ENCODE measurements around the gene RSPO3. TPM values are rescaled to one million over a fixed set of nuclear protein-coding genes. Genes with fewer than 3 reads are reported as not detected.

RSPO3 gene
- total and polyA plus RNA-seq, 2 of the 4 experiments (the other 2 are of a cell fraction), result not detected

DNA sequence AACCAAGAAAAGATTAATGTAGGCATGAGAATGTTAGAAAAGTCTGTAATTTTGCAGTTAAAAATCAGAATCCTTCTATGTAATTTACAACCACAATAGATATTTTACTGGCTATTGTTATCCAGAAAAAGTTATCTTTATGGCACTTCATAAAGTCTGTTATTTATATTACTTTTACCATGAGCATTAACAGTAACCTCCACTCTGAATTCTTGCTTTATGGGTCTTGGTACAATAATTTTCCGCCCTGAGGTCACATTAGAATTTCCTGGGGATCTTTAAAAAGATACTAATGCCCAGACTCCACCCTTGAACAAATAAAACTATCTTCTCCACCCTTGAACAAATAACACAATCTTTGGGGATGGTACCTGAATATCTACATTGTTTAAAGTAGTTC, 9.6 kb downstream of the RSPO3 start:
- H2BK20ac ChIP-seq (ENCODE audit: low read depth, low read length), result no peak overlapping the region
- in situ Hi-C loops (cut with MboI; ENCODE audit: low sequenced_read_pairs), result no loop called here
- no peak overlapping the region for H4K5ac ChIP-seq (ENCODE audit: low read depth, low read length)
- dilution Hi-C loops (cut with HindIII; ENCODE audit: low sequenced_read_pairs, unreplicated experiment), result no loop called here
- peaks cover 6% of the 10 kb centered on the region for H3K27me3 ChIP-seq (ENCODE audit: control insufficient read depth, insufficient read depth, low read length)
- no peak overlapping the region for H3K4ac ChIP-seq (ENCODE audit: low read depth, low read length)
- no peak overlapping the region for H2BK15ac ChIP-seq (ENCODE audit: low read depth, low read length)
- no peak overlapping the region for H4K91ac ChIP-seq (ENCODE audit: insufficient read depth, low read depth, low read length)
- no TSS peak for BruUV-seq (replicated peaks)
- H4K20me1 ChIP-seq (ENCODE audit: insufficient read depth, low read length), result no peaks in the 10 kb centered on the region
- no peak overlapping the region for H2AFZ ChIP-seq (replicated peaks; ENCODE audit: low read length, poor library complexity)
- no peak overlapping the region for H3K27ac ChIP-seq (ENCODE audit: insufficient read depth, low read length)
- ChIA-PET POLR2A (ENCODE audit: unreplicated experiment) (no interaction called here), CTCF (no interaction called here)
- no peaks in the 10 kb centered on the region for H3K9me1 ChIP-seq (ENCODE audit: insufficient read depth, low read length)
- H3K4me3 ChIP-seq (ENCODE audit: insufficient read depth, low read depth, low read length), result no peak overlapping the region
- H2BK120ac ChIP-seq (ENCODE audit: low read depth, low read length), result no peak overlapping the region
- no peak overlapping the region for H2AK5ac ChIP-seq (ENCODE audit: low read depth, low read length)
- H3K56ac ChIP-seq (ENCODE audit: extremely low read depth, insufficient read depth, low read length), result no peak overlapping the region
- no peaks in the 10 kb centered on the region for H3K9me3 ChIP-seq (ENCODE audit: control insufficient read depth, insufficient read depth, low read length)
- H3K18ac ChIP-seq (ENCODE audit: low read depth, low read length), result no peak overlapping the region
- H3K4me1 ChIP-seq (ENCODE audit: control insufficient read depth, insufficient read depth, low read length), result no peaks in the 10 kb centered on the region
- H3K79me1 ChIP-seq (ENCODE audit: low read depth in 1 of 2, low read length in 2 of 2), result no peaks in the 10 kb centered on the region
- no peak overlapping the region for H3K23ac ChIP-seq (ENCODE audit: low read depth, low read length)
- no peaks in the 10 kb centered on the region for H3K36me3 ChIP-seq (ENCODE audit: control insufficient read depth, insufficient read depth, low read length)
- no peak overlapping the region for H4K8ac ChIP-seq (ENCODE audit: low read depth in 2 of 2, low read length in 2 of 2)
- intact Hi-C loops (cut with micrococcal nuclease), result loop anchor here (10.0 kb wide), 2 partner anchors 953 to 1813 kb away; no protein-coding TSS in a partner anchor
- TF ChIP-seq, protein P1, sequence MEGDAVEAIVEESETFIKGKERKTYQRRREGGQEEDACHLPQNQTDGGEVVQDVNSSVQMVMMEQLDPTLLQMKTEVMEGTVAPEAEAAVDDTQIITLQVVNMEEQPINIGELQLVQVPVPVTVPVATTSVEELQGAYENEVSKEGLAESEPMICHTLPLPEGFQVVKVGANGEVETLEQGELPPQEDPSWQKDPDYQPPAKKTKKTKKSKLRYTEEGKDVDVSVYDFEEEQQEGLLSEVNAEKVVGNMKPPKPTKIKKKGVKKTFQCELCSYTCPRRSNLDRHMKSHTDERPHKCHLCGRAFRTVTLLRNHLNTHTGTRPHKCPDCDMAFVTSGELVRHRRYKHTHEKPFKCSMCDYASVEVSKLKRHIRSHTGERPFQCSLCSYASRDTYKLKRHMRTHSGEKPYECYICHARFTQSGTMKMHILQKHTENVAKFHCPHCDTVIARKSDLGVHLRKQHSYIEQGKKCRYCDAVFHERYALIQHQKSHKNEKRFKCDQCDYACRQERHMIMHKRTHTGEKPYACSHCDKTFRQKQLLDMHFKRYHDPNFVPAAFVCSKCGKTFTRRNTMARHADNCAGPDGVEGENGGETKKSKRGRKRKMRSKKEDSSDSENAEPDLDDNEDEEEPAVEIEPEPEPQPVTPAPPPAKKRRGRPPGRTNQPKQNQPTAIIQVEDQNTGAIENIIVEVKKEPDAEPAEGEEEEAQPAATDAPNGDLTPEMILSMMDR (conservative IDR thresholded peaks at IDR 0.05; ENCODE audit: low read depth, low read length), result no peak
- no peak for TF ChIP-seq MXI1 (IDR thresholded peaks at IDR 0.05; ENCODE audit: borderline replicate concordance, low read depth, low read length)
- no peak for TF ChIP-seq SMC3 (IDR thresholded peaks at IDR 0.05; ENCODE audit: low read depth, low read length)
- TF ChIP-seq BHLHE40 (IDR thresholded peaks at IDR 0.05; ENCODE audit: low read depth, low read length), result no peak
- TF ChIP-seq RFX5 (IDR thresholded peaks at IDR 0.05; ENCODE audit: low read depth, low read length), result no peak
- TF ChIP-seq CHD1 (IDR thresholded peaks at IDR 0.05; ENCODE audit: low read depth, low read length), result no peak
- no peak for TF ChIP-seq MAFK (IDR thresholded peaks at IDR 0.05; ENCODE audit: low read depth, low read length)
- no peak for TF ChIP-seq POLR2A (IDR thresholded peaks at IDR 0.05; ENCODE audit: low read depth, low read length)
- TF ChIP-seq, protein P2, sequence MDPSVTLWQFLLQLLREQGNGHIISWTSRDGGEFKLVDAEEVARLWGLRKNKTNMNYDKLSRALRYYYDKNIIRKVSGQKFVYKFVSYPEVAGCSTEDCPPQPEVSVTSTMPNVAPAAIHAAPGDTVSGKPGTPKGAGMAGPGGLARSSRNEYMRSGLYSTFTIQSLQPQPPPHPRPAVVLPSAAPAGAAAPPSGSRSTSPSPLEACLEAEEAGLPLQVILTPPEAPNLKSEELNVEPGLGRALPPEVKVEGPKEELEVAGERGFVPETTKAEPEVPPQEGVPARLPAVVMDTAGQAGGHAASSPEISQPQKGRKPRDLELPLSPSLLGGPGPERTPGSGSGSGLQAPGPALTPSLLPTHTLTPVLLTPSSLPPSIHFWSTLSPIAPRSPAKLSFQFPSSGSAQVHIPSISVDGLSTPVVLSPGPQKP (IDR thresholded peaks at IDR 0.05; ENCODE audit: borderline replicate concordance, low read depth, low read length), result no peak
- TF ChIP-seq FOS (IDR thresholded peaks at IDR 0.05; ENCODE audit: low read depth, low read length), result no peak
- no peak for TF ChIP-seq MAZ (IDR thresholded peaks at IDR 0.05; ENCODE audit: borderline replicate concordance, low read depth, low read length)
- no peak for TF ChIP-seq USF2 (IDR thresholded peaks at IDR 0.05; ENCODE audit: low read depth, low read length)
- TF ChIP-seq NFE2L2 (IDR thresholded peaks at IDR 0.05; ENCODE audit: low read depth, low read length), result no peak
- TF ChIP-seq RAD21 (IDR thresholded peaks at IDR 0.05; ENCODE audit: low read length), result no peak
- TF ChIP-seq RCOR1 (IDR thresholded peaks at IDR 0.05; ENCODE audit: insufficient replicate concordance, low read length), result no peak
- H2BK5ac ChIP-seq (ENCODE audit: low read depth, low read length, poor library complexity, severe bottlenecking), result no peak overlapping the region
- H3K14ac ChIP-seq (replicated peaks; ENCODE audit: low read depth, low read length), result no peak overlapping the region
- ATAC-seq (ENCODE audit: low read depth), result no peak
- no peak for DNase-seq
- no peak overlapping the region for H3K4me2 ChIP-seq (ENCODE audit: low read depth, low read length)
- H2AK9ac ChIP-seq (replicated peaks; ENCODE audit: low read depth, low read length, poor library complexity), result no peak overlapping the region
- WGBS, 2 experiments (ENCODE audit: extremely low coverage in 2 of 2, insufficient read length in 1 of 2), result no CpG with 5 or more reads among the region's 1 CpG
- no peak overlapping the region for H3K9ac ChIP-seq (ENCODE audit: low read depth, low read length)

Measured in IMR-90 (cell line).